ENCODE results near the gene KRTAP20-4. TPM values are rescaled to one million over a fixed set of nuclear protein-coding genes. Genes with fewer than 3 reads are reported as not detected.

KRTAP20-4 gene
- total RNA-seq, 2 donors from 2014 or later, result not detected

- H3K4me1 ChIP-seq, result no peaks in the 10 kb centered on the region
- no peak within 1 kb of the TSS for H3K9ac ChIP-seq (ENCODE audit: low read depth in 2 of 2, low read length in 2 of 2)
- TF ChIP-seq CTCF (IDR thresholded peaks at IDR 0.05), result no peak
- H3K4me3 ChIP-seq, result no peak within 1 kb of the TSS
- H3K27ac ChIP-seq, result no peak within 1 kb of the TSS
- intact Hi-C loops (cut with DNase I), result no loop called here
- no peaks in the 10 kb centered on the region for H3K36me3 ChIP-seq
- H3K27me3 ChIP-seq, result no peaks in the 10 kb centered on the region
- no peak for DNase-seq
- peaks cover 2% of the 10 kb centered on the region for H3K9me3 ChIP-seq
These were observed 6.6 kb upstream of the KRTAP20-4 start, which contains the start of gene KRTAP6-1 for GRCh38 chr21:30613836-30614235. KRTAP6-1 (minus strand) TSS chr21:30613930; CDS start chr21:30613904, 26 bp downstream.

- no peak for TF ChIP-seq CTCF (IDR thresholded peaks at IDR 0.05)
- no peaks in the 10 kb centered on the region for H3K4me1 ChIP-seq
- no peak overlapping the region for H3K27ac ChIP-seq
- intact Hi-C loops (cut with DNase I), result no loop called here
- DNase-seq, result no peak
- no peaks in the 10 kb centered on the region for H3K27me3 ChIP-seq
- no peaks in the 10 kb centered on the region for H3K9me3 ChIP-seq
- no peak overlapping the region for H3K4me3 ChIP-seq
- no peak overlapping the region for H3K9ac ChIP-seq (ENCODE audit: low read depth in 2 of 2, low read length in 2 of 2)
- H3K36me3 ChIP-seq, result no peaks in the 10 kb centered on the region
These were observed 5.2 kb upstream of the KRTAP20-4 start for GRCh38 chr21:30615199-30615598.

- no peaks in the 10 kb centered on the region for H3K27me3 ChIP-seq
- H3K27ac ChIP-seq, result no peak within 1 kb of the TSS
- no peaks in the 10 kb centered on the region for H3K9me3 ChIP-seq
- H3K4me3 ChIP-seq, result no peak within 1 kb of the TSS
- H3K4me1 ChIP-seq, result no peaks in the 10 kb centered on the region
- H3K36me3 ChIP-seq, result no peaks in the 10 kb centered on the region
- intact Hi-C loops (cut with DNase I), result no loop called here
- DNase-seq, result no peak
- no peak for TF ChIP-seq CTCF (IDR thresholded peaks at IDR 0.05)
- H3K9ac ChIP-seq (ENCODE audit: low read depth in 2 of 2, low read length in 2 of 2), result no peak within 1 kb of the TSS
These were observed 4.3 kb upstream of the KRTAP20-4 start, which contains the start of gene KRTAP20-1 for GRCh38 chr21:30616125-30616524. KRTAP20-1 (plus strand) TSS chr21:30616425; CDS start chr21:30616455, 30 bp downstream.

GRCh38 chr21:30620080-30620479 lies 347 bp upstream of the KRTAP20-4 start:
- Histone ChIP-seq H3K27ac (no peak overlapping the region), H3K4me3 (no peak overlapping the region), H3K4me1 (no peaks in the 10 kb centered on the region), H3K36me3 (no peaks in the 10 kb centered on the region), H3K9me3 (no peaks in the 10 kb centered on the region), H3K27me3 (no peaks in the 10 kb centered on the region), H3K9ac (ENCODE audit: low read depth in 2 of 2, low read length in 2 of 2) (no peak overlapping the region)
- intact Hi-C loops (cut with DNase I), result no loop called here
- TF ChIP-seq CTCF (IDR thresholded peaks at IDR 0.05), result no peak
- no peak for DNase-seq

- Histone ChIP-seq H3K36me3 (no peaks in the 10 kb centered on the region), H3K27me3 (no peaks in the 10 kb centered on the region), H3K9ac (ENCODE audit: low read depth in 2 of 2, low read length in 2 of 2) (no peak overlapping the region), H3K9me3 (no peaks in the 10 kb centered on the region), H3K27ac (no peak overlapping the region), H3K4me3 (no peak overlapping the region), H3K4me1 (no peaks in the 10 kb centered on the region)
- TF ChIP-seq CTCF (IDR thresholded peaks at IDR 0.05), result no peak
- intact Hi-C loops (cut with DNase I), result no loop called here
- no peak for DNase-seq
These were observed 2.9 kb downstream of the KRTAP20-4 start for GRCh38 chr21:30623362-30623761.
